ENCODE results near the gene APOL3. TPM values are rescaled to one million over a fixed set of nuclear protein-coding genes. Genes with fewer than 3 reads are reported as not detected.
"Not testable (repeated sequence)": the region's sequence is repeated elsewhere in the genome, so short reads cannot be mapped to it uniquely, and the experiment has no call there.

Gene APOL3
- total RNA-seq, 1 donor from 2014 or later: 1.2 TPM

DNA sequence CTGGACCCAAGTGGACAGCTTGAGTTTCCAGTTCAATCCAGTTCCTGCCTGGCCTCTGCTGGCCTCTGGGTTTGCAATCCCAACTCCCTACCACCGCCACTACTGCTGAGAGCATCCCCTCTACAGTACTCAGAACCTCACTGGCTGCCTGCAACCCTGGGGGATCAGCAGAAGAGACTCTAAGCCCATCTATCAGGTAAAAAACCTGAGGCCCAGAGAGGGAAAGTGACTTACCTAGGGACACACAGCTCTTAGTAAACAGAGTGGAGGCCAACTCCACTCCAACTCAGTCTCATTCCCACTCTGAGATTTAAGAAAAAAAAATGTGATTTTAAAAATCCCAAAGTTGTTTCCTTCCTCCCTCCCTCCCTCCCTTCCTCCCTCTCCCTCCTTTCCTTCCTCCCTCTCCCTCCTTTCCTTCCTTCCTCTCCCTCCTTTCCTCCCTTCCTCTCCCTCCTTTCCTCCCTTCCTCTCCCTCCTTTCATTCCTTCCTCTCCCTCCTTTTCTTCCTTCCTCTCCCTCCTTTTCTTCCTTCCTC lies 34.5 kb downstream of the APOL3 start:
- Mint-ChIP-seq H3K4me3 (ENCODE audit: unreplicated experiment) (no peak overlapping the region), H3K9me3 (ENCODE audit: unreplicated experiment) (no peaks in the 10 kb centered on the region), H3K4me1 (ENCODE audit: unreplicated experiment) (peaks cover 21% of the 10 kb centered on the region), H3K27me3 (ENCODE audit: unreplicated experiment) (no peaks in the 10 kb centered on the region), H3K36me3 (ENCODE audit: low read depth, unreplicated experiment) (peaks cover 6% of the 10 kb centered on the region), H3K27ac (ENCODE audit: unreplicated experiment) (no peak overlapping the region)
- DNase-seq (ENCODE audit: low spot score): no peak
- TF ChIP-seq, protein P1, sequence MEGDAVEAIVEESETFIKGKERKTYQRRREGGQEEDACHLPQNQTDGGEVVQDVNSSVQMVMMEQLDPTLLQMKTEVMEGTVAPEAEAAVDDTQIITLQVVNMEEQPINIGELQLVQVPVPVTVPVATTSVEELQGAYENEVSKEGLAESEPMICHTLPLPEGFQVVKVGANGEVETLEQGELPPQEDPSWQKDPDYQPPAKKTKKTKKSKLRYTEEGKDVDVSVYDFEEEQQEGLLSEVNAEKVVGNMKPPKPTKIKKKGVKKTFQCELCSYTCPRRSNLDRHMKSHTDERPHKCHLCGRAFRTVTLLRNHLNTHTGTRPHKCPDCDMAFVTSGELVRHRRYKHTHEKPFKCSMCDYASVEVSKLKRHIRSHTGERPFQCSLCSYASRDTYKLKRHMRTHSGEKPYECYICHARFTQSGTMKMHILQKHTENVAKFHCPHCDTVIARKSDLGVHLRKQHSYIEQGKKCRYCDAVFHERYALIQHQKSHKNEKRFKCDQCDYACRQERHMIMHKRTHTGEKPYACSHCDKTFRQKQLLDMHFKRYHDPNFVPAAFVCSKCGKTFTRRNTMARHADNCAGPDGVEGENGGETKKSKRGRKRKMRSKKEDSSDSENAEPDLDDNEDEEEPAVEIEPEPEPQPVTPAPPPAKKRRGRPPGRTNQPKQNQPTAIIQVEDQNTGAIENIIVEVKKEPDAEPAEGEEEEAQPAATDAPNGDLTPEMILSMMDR (IDR thresholded peaks at IDR 0.05; ENCODE audit: unreplicated experiment): no peak

DNA sequence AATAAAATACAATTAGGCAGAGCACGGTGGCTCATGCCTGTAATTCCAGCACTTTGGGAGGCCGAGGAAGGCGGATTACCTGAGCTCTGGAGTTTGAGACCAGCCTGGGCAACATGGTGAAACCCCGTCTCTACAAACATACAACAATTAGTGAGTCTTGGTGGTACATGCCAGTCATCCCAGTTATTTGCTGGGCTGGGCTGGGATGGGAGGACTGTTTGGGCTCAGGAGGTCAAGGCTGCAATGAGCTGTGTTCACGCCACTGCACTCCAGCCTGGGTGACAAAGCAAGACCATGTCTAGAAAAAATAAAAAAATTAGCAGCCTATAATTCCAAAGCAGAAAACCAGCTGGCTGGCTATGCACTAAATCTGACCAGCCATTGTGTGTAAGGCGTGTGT lies 35.1 kb downstream of the APOL3 start:
- no peaks in the 10 kb centered on the region for H3K9me3 Mint-ChIP-seq (ENCODE audit: unreplicated experiment)
- H3K36me3 Mint-ChIP-seq (ENCODE audit: low read depth, unreplicated experiment): peaks cover under 1% of the 10 kb centered on the region
- peaks cover 17% of the 10 kb centered on the region for H3K4me1 Mint-ChIP-seq (ENCODE audit: unreplicated experiment)
- no peak for DNase-seq (ENCODE audit: low spot score)
- no peaks in the 10 kb centered on the region for H3K27me3 Mint-ChIP-seq (ENCODE audit: unreplicated experiment)
- H3K4me3 Mint-ChIP-seq (ENCODE audit: unreplicated experiment): no peak overlapping the region
- no peak overlapping the region for H3K27ac Mint-ChIP-seq (ENCODE audit: unreplicated experiment)
- TF ChIP-seq, protein P1 (IDR thresholded peaks at IDR 0.05; ENCODE audit: unreplicated experiment): no peak

DNA sequence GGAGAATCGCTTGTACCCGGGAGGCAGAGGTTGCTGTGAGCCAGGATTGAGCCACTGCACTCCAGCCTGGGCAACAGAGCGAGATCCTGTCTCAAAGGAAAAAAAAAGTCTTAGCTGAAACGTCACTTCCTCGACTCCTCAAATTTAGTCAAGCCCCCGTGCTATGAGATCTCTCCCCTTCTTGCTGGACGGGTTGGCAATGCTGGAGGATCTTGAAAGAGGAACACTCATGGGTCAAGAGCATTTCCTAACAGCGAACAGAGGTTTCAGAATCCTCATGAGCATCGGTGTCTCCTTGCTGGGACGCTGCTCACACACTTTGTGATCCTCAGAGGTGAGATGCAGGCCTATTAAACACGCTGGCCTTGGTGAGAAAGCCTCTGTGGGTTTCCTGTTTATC lies 35.9 kb downstream of the APOL3 start:
- H3K27ac Mint-ChIP-seq (ENCODE audit: unreplicated experiment): peak overlapping the region; percentile 4
- no peak for DNase-seq (ENCODE audit: low spot score)
- peaks cover 15% of the 10 kb centered on the region for H3K4me1 Mint-ChIP-seq (ENCODE audit: unreplicated experiment)
- H3K36me3 Mint-ChIP-seq (ENCODE audit: low read depth, unreplicated experiment): no peaks in the 10 kb centered on the region
- TF ChIP-seq, protein P1 (IDR thresholded peaks at IDR 0.05; ENCODE audit: unreplicated experiment): no peak
- no peaks in the 10 kb centered on the region for H3K27me3 Mint-ChIP-seq (ENCODE audit: unreplicated experiment)
- H3K9me3 Mint-ChIP-seq (ENCODE audit: unreplicated experiment): no peaks in the 10 kb centered on the region
- H3K4me3 Mint-ChIP-seq (ENCODE audit: unreplicated experiment): no peak overlapping the region

DNA sequence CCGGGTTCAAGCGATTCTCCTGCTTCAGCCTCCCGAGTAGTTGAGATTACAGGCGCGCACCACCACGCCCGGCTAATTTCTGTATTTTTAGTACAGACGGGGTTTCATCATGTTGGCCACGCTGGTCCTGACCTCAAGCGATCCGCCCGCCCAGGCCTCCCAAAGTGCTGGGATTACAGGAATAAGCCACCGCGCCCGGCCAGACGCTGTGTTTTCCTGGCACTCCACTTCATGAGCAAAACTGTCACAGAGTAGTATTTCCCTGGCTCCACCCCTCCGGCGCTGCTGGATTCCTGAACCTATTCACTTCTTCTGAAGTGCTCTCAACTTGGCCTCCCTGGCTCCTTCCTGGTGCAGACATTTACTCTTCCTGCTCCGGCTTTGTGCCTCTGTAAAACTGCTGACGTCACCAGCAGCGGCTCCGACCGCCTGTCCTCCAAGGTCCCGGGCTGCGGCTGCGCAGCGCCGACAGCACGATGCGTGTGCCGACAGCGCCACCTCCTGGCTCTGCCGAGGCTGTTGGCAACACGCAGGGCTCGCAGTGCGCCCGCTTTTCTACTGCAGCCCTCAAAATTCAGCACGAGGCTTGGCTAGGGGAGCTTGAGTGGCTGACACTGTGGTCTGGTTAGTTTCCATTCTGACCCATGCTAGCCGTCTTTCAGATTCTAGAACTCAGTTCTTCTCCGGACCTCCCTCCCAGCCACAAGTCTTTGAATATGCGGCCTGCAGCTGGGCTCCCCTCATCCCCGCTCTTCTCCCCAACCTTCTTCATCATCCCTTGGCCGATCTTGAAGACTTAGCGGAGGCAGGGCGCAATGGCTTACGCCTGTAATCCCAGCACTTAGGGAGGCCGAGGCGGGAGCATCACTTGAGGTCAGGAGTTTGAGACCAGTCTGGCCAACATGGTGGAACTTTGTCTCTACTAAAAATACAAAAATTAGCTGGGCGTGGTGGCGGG lies 36.6 kb downstream of the APOL3 start:
- peak; percentile 94 for DNase-seq (ENCODE audit: low spot score)
- H3K4me1 Mint-ChIP-seq (ENCODE audit: unreplicated experiment): peaks cover 15% of the 10 kb centered on the region
- no peaks in the 10 kb centered on the region for H3K27me3 Mint-ChIP-seq (ENCODE audit: unreplicated experiment)
- TF ChIP-seq, protein P1 (IDR thresholded peaks at IDR 0.05; ENCODE audit: unreplicated experiment): peak; percentile 97
- no peaks in the 10 kb centered on the region for H3K9me3 Mint-ChIP-seq (ENCODE audit: unreplicated experiment)
- H3K4me3 Mint-ChIP-seq (ENCODE audit: unreplicated experiment): no peak overlapping the region
- no peaks in the 10 kb centered on the region for H3K36me3 Mint-ChIP-seq (ENCODE audit: low read depth, unreplicated experiment)
- peak overlapping the region; percentile 89 for H3K27ac Mint-ChIP-seq (ENCODE audit: unreplicated experiment)

DNA sequence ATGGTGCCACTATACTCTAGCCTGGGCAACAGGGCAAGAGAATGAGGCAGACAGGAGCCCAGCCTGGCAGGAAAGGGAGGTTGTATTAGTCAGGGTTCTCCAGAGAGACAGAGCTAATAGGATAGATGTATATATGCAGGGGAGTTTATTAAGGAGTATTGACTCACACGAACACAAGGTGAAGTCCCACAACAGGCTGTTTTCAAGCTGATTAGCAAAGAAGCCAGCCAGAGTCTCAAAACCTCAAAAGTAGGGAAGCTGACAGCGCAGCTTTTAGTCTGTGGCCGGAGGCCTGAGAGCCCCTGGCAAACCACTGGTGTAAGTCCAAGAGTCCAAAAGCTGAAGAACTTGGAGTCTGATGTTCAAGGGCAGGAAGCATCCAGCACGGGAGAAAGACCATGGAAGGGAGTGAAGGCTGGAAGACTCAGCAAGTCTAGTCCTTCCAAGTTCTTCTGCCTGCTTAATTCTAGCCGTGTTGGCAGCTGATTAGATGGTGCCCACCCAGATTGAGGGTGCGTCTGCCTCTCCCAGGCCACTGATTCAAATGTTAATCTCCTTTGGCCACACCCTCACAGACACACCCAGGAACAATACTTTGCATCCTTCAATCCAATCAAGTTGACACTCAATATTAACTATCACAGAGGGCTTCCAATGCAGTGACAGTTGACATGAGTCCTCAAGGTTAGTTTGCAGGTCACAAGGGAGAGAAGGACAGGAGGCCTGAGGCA lies 39.8 kb downstream of the APOL3 start:
- H3K27me3 Mint-ChIP-seq (ENCODE audit: unreplicated experiment); H3K4me3 Mint-ChIP-seq (ENCODE audit: unreplicated experiment); H3K36me3 Mint-ChIP-seq (ENCODE audit: low read depth, unreplicated experiment); H3K9me3 Mint-ChIP-seq (ENCODE audit: unreplicated experiment); DNase-seq (ENCODE audit: low spot score); H3K27ac Mint-ChIP-seq (ENCODE audit: unreplicated experiment): not testable (repeated sequence)
- H3K4me1 Mint-ChIP-seq (ENCODE audit: unreplicated experiment): peaks cover 15% of the 10 kb centered on the region
